NCI-H146 (cell line): ENCODE measurements around the gene MGAT5B.
"Not testable (repeated sequence)": the region's sequence is repeated elsewhere in the genome, so short reads cannot be mapped to it uniquely, and the experiment has no call there.

Source experiments
- DNase-seq: peaks from one replicate; lab custom pipeline; 2025; lab: John Stamatoyannopoulos, UW

Gene MGAT5B

DNA sequence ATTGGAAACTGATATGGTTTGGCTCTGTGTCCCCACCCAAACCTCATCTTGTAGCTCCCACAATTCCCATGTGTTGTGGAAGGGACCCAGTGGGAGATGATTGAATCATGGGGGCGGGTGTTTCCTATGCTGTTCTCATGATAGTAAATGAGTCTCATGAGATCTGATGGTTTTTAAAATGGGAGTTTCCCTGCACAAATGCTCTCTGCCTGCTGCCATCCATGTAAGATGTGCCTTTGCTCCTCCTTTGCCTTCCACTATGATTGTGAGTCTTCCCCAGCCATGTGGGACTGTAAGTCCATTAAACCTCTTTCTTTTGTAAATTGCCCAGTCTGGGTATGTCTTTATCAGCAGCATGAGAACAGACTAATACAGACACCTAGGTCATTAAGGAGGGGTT, 109.8 kb downstream of the MGAT5B start:
- DNase-seq: not testable (repeated sequence)

DNA sequence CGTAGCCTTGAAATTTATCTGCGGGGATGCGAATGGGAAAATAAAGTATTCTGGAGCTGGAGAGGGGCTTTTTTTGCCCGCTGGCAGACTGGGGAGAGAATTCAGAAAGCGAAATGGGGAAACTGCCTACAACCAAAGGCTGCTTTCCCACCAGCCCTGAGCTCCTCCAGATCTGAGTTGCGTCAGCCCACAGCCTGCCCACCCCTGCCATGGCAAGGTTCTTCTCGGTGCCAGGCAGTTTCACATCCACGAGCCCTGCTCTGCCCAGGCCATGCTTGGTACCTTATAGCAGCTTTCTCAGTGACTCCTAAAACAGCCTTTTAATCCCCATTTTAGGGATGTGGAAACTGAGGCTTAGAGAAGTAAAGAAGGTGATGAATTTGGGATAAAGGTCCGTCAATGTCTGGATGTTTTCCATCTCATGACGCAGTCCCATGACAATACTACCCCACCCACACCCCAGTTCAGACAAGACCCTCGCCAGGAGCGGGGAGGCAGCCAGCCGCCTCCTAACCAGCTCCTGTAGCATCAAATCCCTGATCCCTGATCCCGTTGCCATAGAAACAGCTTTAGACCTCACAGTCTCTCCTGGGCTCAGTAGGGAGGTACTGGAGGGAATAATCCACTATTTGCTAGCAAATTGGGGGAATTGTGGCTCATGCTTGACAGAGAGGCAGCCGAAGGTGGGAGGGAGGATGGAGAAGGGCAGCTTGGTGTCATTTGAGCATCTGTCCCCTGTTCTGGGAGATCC, 113.5 kb downstream of the MGAT5B start:
- DNase-seq: no peak

DNA sequence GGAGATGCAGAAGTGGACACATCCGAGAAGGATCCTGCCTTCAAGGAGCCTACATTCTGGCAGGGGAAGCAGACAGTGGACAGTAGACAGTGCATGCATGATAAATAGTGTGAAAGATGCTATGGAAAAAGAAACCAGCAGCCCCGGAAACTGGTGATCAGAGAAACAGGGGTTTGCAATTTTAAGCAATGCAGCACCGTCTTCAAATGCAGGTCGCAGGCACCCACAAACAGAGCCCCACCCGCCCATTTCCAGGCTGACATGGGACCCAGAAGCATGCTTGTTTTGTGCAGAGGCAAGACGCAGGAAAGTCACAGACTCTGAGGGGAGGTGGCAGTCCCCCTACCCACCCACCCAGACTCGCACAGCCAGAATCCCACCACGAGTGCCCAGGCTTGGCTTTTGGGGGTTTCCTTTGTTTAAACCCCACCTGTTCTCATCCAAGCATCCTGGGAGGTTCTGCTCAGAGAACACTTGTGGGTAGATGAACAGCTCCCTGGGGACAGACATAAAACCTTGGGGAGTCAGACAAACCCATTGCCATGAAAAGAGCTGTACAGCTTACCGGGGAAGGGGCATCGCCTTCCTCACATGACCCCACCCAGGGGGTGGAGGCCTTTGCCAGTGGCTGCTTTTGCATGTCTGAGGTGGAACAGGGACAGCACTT, 114.3 kb downstream of the MGAT5B start:
- DNase-seq: no peak

DNA sequence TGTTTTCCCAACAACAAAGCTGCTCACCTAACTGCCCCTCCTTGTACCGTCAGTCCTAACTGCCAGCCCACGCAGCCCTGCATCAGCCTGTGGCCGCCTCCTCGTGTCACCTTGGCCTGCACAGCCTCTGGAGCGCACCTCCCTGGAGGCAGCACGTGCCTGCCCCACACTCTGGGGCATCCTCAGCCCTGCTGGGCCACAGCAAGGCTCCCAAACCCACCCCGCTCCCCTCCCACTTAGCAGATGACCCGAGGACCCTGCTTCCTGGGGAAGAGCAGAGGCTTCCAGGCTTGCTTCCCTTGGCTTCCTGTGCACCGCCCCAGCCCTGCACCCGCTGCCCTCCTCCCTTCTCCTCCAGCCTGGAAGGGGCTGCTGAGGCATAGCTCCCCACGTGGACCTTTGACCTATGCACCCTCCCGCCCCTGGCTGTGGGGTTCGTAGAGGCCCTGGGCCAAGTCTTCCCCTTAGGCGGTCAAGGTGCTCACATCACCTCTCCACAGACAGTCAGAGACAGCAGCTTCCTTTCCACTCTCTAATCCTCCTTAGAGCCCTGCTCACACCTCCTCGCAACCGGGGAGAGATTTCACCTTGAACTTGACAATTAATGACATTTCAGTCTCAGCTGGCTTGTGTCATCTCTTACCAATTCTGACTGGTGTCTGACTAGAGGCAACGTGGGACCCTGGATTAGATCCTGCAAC, 115.0 kb downstream of the MGAT5B start:
- DNase-seq: no peak

DNA sequence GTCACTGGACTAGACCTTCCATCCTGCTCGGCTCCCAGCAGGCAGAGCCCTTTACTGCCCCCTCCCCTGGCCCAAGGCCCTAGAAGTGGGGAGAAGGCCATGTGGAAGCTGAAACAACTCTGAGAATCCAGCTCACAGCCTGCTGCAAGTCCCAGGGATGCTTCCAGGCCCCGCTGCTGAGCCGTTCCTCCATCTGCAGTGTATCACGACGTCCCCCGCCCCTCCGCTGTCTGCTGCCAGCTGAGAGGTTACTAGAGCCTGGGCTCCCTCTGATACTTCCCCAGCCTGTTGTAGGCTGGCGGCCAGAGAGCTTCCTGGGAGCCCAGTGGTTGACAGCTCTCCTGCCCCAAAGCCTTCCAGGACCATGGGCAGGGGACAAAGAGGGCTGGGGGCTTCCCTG, 118.2 kb downstream of the MGAT5B start:
- no peak for DNase-seq

DNA sequence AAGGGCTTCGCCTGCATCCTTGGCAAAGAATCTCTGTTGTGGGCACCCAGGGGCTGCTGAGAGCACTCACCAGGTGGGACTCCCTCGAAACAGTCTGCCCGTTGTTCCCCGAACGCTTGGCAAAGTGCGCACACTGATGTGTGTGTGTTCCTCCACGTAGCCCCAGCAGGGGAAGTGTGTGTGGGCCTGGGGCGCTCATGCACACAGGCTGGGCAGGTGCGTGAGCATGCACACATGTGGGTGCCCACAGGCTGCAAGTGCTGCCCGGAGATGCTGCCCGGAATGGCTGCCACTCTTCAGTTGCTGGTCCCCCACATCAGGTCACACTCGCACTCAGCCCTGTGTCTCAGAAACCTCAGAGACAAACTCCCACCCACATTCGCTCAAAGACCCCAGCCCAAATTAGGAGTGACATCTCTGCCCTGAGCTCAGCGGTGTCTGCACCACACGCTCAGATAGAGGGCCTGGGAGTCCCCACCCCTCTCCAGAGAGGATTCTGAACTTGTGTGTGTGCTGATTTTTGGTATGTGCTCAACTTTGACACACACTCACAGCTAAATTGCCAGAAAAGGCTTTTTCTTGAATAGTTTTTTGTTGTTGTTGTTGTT, 119.4 kb downstream of the MGAT5B start:
- no peak for DNase-seq

DNA sequence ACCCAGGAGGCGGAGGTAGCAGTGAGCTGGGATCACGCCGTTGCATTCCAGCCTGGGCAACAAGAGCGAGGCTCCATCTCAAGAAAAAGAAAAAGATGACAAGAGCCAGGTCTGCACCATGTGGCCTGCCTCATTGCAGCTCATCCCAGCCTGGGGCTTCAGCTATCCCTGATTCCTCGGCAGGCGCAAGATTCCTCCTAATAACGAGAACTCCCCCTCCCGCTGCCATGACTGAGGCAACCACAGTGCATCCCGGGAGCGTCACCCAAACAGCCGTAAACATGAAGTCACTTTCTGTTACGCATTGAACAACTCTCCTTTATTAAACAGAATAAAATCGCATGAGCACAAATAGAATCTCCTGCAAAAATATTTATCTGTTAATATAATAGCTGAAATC, 120.6 kb downstream of the MGAT5B start:
- DNase-seq: no peak

DNA sequence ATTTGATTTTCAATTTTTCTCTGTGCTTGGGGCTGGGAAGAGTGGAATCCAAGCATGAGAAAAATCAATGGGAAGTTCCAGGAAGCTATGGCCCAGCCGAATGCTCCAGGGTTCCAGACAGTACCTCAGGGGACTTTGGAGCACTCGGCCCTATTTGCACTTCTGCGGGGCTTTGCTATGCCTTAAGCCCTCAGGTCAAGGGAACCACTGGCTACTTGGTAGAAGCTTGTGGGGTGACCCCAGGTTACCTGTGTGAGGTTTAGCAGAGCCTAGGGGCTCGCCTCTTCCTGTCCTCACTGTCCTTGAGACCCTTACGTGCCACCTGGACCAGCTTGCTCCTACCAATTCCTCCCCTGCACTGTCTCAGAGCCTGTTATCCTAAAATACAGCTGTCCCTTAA, 121.3 kb downstream of the MGAT5B start:
- DNase-seq: no peak

DNA sequence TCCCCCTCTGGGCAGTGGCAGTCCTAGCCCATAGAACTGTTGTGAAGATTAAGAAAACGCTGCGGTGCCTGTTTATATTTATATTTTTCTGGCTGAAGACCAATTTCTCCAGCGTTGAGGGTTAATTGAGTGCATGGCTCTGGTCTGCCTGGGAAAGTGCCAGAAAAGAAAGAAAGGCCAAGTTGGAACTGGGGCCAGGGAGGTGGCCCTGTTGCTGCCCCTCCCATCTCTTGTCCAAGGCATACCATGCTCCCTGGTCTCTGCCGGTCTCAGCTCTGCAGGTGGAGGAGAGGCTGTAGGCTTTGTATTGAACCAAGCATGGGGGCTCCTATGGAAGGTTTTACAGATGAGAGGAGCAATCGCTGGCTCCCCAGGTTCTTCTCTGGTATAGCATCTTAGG, 124.7 kb downstream of the MGAT5B start:
- DNase-seq: no peak

DNA sequence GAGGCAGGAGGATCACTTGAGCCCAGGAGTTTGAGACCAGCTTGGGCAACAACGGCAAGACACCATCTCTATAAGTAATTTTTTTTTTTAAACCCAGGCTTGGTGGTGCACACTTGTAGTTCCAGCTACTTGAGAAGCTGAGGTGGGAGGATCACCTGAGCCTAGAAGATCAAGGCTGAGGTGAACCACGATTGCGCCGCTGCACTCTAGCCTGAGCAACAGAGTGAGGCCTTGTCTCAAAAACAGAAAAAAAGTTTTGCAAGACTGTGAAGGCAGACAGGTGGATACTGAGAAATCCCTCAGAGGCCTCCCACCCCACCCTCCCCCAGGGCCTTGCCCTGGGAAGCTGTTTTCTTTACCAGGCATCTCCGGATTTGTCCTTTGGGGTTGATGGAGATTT, 125.4 kb downstream of the MGAT5B start:
- DNase-seq: no peak

DNA sequence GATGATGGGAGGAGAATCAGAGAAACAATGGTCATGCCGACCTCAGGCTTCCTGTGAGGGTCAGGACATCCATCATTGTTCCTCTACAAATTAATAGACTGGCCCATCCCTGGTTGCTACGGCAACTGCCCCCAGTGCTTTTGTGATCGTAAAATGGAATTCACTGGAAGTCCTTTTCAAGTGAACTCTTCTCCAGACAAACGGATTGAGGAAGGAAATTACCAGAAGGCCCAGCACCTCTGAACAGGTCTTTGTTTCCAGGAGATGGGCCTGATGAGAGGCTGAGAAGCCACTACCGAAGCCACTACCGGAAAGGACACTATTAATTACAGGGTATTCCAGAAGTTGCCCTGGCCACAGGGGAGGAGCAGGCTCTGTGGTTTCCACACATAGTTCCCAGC, 126.0 kb downstream of the MGAT5B start:
- DNase-seq: peak; percentile 81

DNA sequence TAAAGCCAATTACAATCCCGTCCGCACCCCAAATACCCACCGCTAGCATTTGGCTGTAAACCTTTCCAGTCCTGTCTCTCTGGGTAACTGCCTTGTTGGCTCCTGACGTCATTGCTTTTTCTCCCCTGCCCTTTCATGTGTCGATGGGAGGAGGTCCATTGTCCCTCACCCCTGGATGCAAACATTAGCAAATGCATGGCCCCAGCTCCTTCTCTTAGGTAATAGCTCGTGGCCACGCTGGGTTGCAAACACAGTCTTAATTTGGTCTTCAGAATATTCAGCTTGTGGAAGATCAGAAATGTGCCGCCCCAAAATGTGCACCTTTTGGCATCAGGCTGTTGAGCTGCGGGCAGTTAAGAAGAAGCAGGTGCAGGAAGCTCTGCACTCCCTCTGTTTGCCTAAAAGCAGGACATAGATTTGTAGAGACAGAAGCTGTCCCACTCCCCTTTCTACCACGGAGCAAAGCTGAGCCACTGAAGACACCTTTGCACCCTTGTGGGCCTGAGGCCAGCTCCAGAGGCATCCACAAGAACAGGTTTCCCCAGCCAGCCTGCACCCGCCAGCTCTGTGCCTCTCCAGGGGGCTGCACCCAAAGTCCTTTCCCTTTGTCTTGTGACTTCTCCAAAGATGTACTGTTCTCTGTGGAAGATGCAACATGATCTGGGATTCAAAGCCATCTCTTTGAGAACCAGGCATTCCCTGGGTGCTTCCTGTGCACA, 127.3 kb downstream of the MGAT5B start:
- DNase-seq: peak; percentile 97

DNA sequence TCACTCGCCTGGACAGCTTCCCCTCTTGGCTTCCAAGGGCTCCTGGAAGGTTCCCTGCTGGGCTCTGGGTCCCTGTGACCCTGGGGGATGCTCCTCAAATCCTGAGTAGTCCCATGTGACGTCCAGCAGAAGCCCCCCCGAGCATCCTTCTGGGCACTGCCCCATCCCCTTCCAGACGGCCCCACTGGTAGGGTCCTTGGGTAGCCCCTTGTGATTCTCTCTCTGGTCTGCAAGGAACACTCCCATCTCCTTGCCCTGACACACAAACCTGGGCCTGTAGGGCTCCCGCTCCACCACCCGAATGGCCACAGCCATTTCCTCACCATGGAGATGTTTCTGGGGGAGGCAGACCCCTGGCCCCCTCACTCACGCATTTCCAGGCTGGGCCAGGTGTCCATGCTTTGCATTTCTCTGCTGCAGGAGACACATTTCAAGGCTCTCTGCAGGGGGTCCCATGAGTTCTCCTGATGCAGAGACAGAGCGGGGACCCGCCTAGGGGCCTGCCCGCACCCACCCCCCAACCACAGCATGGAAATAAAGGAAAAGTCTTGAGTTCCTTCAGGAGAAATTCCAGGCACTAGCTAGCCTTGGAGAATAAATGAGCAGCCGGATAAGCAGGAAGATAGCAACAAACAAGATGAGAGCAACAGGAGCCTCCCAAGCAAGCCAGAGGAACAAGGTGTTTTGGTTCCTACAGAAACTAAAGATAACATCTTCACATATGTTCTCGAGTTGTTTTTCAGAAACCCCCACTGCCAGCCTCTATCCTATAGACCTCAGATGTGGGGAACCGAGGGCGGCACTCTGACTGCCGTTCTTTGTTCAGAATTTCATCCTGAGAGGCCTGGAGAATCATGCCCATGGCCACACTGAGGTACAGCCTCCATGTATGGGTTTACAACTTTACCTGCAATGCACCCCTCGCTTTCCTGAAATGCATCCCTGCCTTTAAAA, 128.8 kb downstream of the MGAT5B start:
- DNase-seq: no peak

DNA sequence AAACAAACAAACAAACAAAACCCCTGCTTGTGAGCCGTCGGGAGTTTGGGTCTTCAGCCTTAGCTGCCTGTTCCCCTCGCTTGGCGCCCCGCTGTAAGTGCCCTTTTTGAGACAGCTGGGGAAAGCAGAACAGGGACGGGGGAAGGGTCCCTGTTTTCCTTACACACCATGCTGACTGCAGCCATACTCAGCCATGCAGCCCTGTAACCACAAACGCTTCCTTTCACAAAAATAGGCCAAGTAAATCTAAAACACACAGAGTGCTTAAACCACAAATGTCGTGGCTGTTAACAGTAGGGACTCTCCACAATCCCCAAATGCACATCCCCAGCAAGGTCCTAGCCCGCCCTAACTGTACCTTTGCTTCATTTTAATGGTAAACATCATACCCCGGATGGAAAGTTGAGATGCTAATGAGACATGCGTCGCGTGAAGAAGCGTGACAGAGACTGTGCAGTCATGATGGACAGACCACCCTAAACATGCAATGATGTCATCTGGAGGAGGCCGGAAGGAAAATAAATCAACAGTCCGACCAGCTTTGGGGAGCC, 129.9 kb downstream of the MGAT5B start:
- no peak for DNase-seq

DNA sequence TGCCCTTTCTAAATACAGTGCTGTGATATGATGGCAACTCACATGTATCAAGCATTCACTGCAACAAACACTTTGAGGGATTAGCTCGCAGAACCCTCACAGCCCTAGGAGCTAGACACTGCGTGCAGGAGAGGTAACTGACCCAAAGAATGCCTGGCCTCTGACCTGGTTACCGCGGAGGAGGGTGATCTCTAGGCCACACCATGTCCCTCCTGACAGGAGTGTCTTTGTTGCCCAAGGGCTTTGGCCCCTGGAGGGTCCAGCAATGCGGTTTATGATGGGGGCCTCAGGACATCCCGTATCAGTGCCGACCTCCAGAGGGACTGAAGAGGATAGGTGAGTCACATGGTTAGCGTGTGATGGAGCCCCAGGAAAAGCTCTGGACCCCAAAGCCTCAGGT, 130.6 kb downstream of the MGAT5B start:
- no peak for DNase-seq
